Anterior cingulate cortex (tissue), 58 donors: Measurements from ENCODE around the gene GPR107.

Source experiments
- DNase-seq, 58 donors: peaks; one replicate each; lab custom pipeline; 2025; lab: John Stamatoyannopoulos, UW

The GPR107 gene

DNA sequence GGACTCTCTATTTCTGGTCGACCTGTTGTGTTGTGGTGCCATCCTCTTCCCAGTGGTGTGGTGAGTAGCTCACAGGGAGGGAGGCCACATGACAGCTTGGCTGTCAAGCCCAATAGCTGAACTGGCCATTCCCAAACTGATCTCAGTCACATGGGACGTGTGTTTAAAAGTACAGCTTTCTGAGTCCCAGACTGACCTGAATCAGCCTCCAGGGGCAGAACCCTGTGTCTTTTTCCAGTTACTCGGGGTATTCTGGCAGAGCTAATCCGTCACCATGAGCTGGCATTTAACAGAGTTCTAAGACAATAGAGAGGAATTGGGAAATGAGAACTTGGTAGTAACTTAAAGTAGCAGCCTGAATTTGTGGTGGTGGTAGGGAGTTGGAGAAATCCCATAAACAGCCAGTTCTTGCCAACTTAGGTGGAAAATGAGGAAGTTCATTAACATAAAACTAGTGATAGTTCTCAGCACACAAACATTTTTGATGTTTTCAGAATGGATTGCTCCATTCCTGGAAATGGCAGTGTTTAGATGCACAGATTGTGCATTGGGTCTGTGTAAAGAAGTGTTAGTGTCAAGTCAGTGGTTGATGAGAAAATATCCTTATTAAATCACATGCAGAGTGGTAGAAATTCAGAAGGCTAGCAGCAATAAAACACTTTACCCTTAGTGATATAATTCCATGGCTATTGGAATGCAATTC lies 50.9 kb downstream of the GPR107 start:
- peak in 5 of 58 donors; percentile 6 to 46 (median 38) for DNase-seq

DNA sequence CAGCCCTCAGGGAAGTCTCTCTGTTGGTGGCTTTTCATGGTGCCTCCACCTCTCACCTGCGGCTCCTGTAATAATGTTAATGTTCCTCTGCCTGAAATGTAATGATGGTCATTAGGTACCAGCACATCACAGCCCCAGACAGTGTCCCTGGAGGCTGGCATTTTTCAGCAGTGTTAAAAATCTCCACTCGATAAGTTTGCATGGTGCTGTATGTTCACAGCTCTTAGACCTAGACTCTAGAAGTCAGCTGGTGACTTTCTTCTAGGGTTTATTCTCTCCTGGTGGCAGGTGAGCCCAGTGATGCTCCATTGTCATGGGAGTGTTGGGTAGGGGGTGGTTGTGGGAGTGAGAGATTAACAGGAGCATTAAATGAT lies 53.1 kb downstream of the GPR107 start:
- no peak for DNase-seq

GRCh38 chr9:130107234-130107861 lies 53.6 kb downstream of the GPR107 start:
- peak in 56 of 58 donors; percentile 24 to 93 (median 64) for DNase-seq

DNA sequence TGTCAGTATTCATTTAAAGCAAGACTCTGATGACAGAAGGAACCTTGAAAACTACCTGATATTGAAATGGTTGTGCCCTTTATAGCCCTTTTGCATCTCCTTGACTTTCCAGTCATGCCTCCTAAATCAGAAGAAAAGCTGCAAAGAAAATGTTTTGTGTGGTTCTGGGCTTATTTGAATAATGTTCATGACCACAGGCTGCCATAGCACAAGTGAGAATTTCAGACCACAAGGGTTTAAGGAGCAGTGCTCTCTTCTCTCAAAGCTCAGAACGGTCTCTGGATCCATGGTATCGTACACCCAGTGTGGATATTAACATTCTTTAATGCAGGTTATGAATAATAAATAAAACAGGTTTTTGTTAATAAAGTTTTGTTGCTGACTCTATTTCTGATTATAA lies 54.2 kb downstream of the GPR107 start:
- DNase-seq, result no peak

DNA sequence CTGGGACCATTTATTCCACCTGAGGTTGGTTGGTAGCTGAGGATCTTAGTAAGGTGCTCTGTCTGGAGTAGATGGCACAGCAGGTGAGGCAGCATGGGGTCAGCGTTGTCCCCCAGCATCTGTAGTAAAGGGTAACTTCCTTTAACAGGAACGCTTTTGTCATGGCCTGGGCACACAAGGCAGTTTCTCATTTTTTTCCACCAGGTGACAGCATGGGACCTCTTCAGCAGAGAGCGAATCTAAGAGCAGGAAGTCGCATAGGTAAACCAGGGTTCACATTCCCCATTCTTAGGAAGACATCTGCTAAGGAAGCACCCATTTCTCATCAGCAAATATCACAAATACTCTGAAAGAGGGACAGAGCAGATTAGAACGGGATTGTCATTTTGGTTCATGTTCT lies 56.5 kb downstream of the GPR107 start:
- DNase-seq, result no peak

DNA sequence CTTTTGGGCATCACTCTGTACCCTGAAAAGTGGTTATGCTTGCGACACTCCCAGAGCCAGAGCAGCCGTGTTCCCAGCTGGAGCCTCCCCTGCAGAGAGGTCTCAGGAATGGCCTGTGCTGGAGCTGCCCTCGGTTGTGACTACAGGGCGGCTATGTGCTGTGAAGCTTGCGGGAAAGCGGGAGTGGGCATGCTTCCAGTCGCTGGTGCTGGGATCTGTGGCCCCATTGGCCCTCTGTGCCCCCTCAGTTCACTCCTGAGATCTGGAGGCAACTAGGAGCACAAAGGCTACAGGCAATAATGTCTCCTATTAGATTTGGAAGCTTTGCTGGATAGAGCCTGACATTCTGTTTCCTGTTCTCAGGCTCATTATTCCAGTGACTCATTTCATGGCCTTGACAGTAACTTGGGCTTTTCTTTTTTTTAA lies 56.9 kb downstream of the GPR107 start:
- DNase-seq, result no peak

DNA sequence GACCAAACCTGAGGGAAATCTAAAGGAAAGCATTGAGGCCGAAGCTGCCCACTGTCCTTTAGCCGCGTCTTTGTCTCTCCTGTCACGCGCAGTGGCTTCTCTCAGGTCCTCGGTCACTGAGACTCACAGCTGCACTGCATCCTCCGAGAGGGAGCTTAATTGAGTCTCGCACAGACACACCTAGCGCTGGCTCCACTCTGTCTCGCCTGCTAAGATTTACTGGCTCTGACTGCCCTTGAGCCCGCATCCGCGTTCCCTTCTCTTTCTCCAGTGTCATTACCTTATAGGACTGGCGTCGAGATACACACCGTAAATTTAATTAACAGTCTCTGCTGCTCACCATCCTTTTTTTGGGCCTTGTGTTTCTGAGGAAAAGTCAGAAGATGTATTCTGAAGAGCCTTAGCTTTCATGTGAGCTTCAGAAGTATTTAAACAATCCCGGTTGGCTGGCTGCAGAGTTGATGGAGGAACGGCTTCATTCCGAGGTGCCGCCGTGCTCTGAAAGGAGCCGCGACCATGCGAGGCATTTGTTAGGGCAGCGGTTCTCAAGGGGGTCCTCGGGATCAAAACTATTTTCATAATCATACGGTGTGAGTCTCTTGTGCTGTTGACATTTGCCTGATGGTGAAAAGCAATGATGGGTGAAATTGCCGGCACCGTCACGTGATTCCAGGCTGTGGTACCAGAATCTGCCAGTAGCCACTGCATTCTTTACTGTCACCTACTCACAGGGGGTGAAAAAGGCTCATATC lies 58.3 kb downstream of the GPR107 start:
- no peak for DNase-seq

DNA sequence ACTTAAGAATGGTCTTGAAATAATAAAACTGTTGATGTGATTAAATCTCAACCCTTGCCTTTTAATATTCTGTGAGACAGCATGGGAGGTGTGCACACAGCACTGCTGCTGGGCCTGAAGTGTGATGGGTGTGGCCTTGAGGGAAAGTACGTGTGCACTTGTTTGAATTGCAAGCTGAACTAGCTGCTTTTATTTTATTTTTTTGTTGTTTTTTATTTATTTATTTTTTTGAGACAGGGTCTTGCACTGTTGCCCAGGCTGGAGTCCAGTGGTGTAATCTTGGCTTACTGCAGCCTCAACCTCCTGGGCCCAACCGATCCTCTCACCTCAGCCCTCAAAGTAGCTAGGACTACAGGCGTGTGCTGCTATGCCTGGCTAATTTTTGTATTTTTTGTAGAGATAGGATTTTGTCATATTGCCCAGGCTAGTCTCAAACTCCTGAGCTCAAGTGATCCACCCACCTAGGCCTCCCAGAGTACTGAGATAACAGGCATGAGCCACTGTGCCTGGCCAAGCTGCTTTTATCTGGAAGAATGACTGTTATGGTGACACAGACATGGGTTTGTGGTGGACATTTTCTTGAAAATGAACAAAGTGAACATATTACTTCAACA lies 58.9 kb downstream of the GPR107 start:
- no peak for DNase-seq

DNA sequence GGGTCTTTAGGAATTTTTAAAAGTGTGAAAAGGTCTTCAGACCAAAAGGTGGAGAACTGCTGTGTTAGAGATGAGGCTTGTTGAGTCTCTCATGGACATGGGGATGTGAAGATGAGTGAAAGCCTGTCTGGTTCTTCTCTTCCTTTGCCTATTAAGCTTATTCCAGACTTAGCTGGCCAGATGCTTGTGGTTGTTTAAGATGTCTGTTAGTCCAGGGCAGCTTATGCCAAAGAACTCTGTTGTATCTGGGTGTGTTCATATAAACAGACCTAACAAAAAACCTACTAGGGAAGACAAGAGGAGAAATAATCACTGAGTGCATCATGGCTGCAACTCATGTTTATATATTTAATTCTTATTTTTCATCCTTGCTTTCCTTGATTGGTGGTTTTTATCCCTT lies 61.0 kb downstream of the GPR107 start:
- no peak for DNase-seq

DNA sequence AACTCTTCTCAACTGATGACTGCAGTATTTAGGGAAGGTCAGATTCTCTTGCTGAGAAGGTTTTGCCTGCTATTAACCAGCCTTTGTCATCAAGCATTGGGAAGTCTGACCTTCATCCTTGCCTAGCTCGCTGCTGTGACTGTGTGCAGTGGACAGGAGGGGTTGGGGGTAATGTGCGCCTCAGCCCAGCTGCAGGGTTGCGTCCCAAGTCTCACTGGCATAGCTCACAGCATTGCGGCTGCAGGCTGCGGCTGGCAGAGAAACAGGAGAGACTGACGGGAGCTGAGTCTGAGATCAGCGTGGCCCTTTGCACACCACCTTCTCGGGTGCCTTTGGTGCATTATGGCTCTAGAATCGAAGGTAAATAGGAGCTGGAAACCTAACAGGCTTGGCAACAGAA lies 62.6 kb downstream of the GPR107 start:
- DNase-seq, result peak in 10 of 58 donors; percentile 9 to 52 (median 32)

DNA sequence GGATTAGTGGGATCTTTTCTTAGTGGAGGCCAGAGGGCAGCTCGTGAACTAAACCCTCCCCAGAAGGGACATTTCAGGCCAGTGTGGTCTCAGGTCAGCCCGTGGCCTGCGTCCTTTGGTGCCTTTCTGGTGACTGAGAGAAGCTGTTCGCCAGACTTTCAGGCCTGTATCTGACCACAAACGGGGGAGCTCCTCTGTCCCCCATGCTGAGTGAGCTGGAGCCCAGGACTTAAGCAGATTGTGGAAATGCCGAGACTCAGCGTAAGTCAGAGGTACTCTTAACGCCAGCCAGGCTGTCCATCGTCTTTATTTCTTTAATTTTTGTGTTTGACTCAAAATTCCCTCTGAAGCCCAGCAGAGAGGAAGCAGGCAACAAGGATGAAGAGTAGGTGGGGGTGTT lies 63.7 kb downstream of the GPR107 start:
- no peak for DNase-seq

DNA sequence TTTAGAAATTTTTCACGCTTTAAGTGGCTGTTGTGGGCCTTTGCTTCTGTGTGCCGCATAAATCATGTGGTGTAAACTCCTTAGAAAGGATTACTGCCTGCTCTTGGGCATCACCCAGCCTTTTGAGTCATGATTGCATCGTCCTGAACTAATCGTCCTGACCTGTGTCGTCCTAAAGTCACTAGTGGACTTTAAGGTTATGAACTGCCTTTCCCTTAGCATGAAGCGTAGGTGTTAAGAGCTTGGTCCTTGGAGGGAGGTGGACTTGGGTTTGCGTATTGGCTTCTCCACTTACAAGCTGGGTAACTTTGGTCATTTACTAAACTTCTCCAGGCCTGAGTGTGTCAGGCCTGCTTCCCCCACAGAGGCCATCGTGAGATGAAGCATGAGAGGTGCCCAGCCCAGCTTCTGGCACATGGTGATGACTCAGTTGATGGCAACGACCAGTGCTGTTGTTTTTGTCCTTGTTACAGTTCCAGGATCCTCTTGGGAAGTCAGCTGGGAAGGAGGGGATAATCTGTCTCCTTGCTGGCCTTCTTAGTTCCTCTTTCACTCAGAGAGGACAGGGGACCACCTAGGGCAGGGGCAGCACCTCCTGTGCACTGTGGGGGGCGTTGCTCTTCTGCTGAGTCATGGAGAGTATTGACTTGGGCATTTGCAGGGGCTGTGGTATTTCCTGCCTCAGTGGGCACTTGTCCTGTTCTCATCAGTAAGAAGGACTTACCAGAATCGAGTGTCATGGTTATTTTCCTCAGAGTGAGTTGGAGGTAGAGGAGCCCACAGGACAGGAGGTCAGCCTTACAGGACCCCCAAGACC lies 64.3 kb downstream of the GPR107 start:
- DNase-seq, result peak in 6 of 58 donors; percentile 16 to 60 (median 30)

- DNase-seq, result peak in 1 of 58 donors; percentile 60
These were observed 65.3 kb downstream of the GPR107 start for GRCh38 chr9:130118841-130119518.

GRCh38 chr9:130119519-130120298 lies 66.0 kb downstream of the GPR107 start:
- no peak for DNase-seq

GRCh38 chr9:130120299-130120587 lies 66.5 kb downstream of the GPR107 start:
- no peak for DNase-seq

DNA sequence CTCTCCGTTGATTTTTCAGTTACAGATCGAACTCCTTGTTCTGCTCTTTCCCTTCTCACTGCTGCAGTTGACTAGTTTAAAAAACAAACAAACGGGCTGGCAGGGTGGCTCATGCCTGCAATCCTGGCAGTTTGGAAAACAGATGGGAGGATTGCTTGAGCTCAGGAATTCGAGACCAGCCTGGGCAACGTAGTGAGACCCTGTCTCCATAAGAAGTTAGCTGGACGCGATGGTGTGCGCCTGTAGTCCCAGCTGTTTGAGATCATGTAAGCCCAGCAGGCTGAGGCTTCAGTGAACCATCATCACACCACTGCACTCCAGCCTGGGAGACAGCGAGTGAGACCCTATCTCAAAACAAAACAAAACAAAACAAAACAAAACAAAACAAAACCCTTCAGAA lies 67.1 kb downstream of the GPR107 start:
- no peak for DNase-seq

DNA sequence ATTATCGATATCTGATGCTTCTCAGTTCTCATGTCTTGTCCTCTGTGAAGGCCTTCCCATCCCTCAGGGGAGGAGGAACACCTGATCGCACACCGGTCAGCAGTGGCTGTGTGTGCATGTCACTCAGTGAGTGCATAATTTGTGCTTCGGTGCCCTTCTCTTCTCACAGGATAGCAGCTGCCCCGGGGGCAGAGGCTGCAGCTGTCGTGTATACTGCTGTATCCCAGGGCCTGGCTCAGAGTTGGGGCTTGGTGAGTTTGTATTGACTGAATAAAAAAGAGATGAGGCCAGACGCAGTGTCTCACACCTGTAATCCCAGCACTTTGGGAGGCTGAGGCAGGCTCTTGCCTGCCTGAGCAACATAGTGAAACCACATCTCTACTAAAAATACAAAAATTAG lies 68.8 kb downstream of the GPR107 start:
- no peak for DNase-seq

- no peak for DNase-seq
These were observed 70.6 kb downstream of the GPR107 start for GRCh38 chr9:130124085-130124860.
